ENCODE data around the gene EEFSEC.

Gene EEFSEC

DNA sequence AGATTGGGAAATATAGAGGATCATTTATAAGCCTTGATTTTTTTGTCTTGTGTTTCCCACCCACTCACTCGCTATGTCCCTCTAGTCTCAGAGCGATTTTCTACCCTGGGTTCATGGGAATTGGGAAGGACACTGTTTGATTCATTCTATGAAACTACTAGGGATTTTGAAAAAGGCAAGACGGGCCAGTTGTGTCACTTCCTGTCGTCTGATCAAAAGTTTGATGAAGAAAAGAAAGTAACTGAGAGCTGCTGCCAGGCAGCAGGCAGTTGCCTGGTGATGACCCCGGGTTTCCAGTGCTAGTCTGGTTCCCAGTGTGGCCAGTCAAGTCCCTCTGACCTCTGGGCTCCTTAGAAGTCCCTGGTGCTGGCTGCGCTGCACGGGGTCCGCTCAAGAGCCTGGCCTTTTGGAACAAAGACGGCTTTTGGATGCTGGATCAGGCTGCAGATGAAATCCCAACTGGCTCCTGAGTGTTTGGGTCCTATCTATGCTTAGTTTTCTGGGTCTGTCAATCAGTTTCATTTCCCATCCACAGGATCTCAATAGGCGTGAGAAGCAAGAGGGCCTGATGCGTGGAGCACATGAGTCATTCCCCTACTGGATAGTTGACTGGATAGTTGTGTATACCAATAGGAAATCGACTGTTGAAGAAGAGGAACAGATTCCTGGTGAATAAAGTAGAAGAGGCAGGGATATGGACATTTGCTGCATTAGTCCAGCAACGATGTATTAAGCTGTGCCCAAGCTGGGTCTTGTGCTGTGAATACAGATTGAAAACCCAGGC, 89.7 kb downstream of the EEFSEC start:
- no peak for DNase-seq (ENCODE audit: low read depth in 2 of 2)

DNA sequence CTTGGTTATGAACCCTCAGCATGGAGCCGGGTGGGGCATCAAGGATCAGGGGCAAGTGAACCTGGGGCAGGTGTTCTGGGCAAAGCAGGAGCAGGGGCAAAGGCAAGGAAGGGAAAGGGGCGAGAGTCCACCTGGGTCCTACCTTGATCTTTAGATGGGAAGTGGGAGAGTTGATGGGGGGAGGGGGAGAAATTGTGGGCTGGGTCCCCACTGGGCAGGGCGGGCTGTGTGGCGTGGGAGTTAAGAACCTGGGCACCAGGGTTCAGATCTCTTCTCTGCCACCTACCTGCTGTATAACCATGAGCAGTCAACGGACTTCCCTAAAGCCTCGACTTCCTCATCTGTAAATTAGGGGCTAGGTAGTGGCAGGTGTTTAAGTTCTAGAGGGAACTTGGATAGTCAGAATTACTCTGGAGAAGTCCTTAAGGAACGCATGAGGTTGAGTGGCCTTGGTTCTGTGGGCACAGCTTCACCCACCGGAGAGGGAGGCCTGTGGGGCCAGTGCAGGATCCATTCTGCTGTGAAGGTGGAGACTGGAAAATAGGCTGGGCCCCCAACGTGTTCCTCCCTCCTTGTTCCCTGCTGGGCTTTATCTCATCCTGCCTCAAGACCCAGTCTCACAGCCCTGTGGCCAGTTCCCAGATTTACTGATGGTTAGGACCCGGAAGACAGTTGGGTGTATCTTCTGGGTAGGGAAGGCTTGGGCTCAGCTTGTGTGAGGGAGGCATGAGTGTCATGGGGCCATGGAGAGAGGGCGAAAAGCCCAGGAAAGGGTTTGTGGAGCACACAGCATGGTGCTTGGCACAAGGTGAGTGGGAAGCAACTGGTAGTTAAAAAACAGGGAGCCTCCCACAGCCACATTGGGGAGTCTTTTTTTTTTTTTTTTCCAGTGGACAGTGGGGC, 90.6 kb downstream of the EEFSEC start:
- DNase-seq (ENCODE audit: low read depth in 2 of 2), result no peak

DNA sequence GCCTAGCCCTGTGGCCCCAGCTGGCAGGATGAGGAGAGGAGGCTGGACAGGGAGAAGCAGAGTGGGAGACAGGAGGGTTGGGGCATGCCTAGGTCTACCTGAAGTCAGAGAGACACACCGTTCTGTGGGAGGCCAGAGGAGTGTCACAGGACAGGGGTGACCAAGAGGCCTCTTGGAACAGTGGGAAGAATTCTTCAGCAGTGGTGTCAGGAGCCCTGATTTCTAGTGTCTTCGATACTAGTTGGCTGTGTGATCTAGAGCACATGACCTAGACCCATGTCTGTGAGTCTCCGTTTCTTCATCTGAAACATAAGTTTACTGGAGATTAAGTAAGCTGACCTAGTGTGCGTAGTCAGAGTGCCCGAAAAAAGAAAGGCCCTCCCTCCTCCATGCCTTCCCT, 92.2 kb downstream of the EEFSEC start:
- no peak for DNase-seq (ENCODE audit: low read depth in 2 of 2)

DNA sequence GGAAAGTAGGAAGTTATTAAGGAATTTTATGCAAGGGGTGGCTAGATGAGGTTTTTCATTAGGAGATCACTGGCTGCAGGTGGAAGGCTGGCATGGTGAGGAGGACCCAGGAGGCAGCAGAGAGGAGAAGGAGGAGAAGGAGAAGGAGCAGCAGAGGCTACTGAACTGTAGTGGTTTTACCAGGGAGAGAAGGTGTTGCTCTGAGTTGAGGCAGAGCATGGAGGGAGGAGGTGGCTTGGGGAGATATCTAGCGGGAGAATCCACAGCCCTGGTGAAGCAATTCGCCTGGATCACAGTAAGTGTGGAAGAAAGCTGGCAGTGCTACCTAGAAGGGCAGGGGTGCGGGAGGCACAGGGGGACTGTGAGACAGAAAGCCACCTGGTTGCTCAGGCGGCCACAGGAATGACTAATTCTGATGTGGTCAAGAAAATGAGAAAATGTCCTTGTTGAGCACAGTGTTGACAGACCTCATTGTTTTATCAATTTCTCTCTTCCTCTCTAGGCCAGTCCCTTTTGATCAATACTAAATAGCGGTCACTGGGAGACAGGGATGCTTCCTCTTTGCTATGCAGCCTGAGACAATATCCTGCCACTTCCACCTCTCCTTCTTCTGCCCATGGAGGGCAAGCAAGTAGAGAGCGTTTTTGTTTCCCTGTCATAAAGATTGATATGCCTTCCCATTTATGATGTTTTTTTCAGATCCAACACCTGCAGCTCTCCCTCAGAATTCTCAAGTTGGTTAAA, 94.6 kb downstream of the EEFSEC start:
- DNase-seq (ENCODE audit: low read depth in 2 of 2), result no peak

DNA sequence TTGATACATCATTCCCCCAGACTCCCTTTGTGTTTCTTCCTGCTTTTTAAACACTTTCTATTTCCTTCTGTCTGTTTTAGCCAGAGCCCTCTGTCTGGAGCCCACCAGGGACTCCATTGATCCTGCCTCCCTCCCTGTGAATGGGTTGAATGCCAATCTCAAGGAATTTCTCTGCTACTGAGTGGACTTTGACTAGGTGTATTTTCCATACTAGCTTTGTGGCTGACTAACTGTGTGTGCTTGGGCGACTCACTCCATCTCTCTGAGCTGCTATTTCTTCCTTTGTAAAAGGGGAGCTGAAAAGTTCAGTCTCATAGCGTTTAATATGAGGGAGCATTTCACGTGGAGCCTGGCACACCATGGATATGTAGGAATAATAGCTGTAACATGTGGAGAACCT, 98.8 kb downstream of the EEFSEC start:
- no peak for DNase-seq (ENCODE audit: low read depth in 2 of 2)

DNA sequence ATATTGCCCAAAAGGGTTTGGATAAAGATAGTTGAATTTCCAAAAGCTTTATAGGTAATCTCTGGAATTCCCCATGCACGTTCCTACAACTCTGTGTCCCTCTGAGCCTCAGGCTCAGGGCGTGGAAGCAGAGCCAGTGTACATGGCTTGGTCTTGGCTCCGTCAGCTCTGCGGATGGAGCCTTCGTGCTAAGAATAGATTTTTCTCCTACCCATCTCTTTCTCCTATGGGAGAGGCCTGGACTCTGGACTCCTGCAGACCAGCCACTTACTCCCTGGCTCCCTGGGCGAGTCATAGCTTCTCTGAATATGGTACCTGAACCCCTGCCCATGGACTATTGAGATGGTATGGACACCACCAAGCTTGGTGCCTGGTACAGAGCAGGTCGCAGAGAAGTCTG, 99.9 kb downstream of the EEFSEC start:
- DNase-seq (ENCODE audit: low read depth in 2 of 2), result no peak

DNA sequence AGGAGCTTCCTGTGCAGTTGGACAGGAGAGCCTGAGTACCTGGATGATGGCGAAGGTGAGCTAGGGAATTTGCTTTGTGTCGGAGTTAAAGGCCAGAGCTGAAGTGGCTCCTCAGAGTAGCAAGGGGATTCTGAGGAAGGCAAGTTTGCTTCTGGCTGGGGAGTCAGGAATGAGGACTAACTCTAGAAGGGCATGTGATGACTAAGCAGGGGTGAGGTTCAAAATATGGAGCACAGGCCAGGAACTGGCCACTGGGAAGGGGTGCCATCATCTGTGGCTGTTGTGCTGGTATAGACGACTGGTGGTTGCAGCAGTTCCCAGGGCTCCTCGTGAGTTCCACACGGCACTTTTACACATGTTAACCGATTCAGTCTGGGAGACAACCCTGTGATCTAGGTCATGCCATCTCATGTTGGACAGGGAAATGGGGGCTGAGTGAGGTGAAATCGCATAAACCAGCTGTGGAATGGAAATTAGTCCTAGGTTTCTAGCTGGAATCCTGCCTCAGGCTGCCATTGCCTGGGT, 100.8 kb downstream of the EEFSEC start:
- DNase-seq (ENCODE audit: low read depth in 2 of 2), result no peak

DNA sequence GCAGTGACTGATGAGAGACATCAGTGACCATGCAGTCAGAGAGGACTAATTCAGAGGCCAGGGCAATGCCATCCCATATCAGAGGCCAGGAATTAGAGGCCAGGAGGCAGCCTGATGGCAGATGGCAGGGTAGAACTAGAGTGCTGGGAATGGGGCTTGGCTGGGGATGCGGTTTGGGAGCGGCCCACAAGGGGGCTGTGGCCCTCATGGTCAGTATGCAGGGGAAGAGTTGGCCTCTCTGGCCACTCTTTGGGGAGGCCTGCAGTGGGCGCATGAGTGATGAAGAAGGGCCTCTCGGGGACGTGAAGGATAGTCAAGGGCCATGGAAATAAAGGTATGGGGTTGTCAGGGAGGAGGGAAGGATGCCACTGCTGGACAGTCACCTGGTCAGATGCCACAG, 101.7 kb downstream of the EEFSEC start:
- DNase-seq (ENCODE audit: low read depth in 2 of 2), result no peak

DNA sequence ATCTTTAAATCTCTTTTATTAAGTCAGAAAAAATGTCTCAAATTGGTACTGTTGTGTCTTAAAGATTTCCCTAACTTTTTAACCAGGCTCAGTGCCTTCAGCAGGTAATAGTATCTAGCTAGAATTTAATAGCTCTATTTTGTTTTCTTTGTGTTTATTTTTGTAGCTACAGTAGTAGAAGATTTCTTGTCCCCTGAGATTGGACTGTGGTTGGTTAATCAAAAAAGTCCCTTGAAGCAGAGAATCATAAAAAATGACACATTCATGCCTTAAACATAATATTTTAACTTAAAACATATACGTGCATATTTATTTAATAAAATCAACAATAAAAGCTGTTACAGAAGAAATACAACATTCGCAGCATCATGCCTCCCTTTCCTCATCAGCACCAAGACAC, 102.8 kb downstream of the EEFSEC start:
- no peak for DNase-seq (ENCODE audit: low read depth in 2 of 2)

DNA sequence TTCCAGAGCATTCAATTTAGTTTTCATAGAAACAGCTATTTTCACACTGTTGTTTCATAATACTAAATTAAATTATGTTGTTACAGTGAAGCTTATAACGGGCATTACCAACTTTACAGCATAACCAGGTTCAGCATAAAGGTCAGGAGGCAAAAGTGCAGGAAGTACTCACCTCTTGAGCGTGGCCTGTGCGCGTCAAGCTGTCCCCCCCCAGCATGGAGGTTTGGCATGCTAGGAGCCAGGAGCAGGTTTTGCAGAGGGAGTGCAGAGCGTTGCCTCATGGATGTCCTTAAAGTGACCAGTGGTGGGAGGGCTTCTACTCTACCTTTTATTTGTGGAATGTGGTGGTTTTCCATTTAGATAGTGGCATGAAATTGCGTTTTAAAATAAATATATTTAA, 104.4 kb downstream of the EEFSEC start:
- DNase-seq (ENCODE audit: low read depth in 2 of 2), result no peak

DNA sequence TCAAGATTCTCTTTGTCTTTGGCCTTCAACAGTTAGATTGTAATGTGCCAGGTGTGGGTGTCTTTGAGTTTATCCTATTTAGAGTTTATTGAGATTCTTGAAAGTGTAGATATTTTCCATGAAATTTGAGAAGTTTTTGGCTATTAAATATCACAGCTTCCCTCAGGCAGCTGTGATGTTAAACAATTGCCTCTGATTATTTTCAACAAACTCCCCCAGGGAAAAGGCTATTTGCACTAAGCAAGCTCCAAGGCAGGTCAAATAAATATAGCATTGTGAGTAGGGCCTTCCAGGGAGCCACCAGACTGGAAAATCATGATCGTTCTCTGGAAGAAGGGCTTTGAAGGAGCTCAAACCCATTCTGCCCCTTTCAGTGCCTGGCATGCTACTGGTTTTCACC, 107.0 kb downstream of the EEFSEC start:
- DNase-seq (ENCODE audit: low read depth in 2 of 2), result no peak

DNA sequence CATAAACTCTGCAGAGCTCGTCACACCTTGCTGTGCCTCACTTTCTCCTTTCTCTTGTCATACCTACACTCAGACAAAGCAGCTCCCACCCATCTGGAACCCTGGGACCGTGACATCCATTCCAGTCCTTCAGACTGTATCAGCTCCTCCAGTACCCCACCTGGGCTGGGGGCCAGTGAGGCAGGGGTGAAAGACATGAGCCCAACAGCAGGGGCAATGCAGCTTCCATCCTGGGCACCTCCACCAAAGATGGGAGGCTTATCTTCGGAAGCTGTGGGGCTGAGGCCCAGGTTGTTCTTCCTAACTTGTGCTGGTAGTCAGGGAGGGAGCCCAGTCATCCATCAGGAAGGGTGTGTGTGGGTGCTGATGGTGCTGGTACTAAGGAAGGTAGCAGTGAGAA, 109.2 kb downstream of the EEFSEC start:
- no peak for DNase-seq (ENCODE audit: low read depth in 2 of 2)

DNA sequence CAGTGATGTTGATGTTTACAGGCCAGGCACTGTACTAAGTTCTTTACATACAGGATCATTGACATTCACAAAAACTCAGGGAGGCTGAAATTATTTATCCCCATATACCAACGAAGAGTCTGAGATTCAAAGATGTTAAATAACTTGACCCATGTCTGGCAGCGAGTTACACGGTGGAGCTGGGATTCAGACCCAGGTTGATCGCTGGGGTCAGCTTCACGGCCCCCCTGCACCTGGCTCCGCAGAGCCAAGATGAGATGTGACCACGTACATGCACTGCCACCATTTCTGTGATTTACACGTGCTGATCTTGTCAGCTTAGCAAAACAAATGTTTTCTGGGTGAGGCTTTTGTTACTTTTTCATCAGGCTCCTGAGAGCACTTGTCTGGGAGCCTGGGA, 109.8 kb downstream of the EEFSEC start:
- DNase-seq (ENCODE audit: low read depth in 2 of 2), result no peak

DNA sequence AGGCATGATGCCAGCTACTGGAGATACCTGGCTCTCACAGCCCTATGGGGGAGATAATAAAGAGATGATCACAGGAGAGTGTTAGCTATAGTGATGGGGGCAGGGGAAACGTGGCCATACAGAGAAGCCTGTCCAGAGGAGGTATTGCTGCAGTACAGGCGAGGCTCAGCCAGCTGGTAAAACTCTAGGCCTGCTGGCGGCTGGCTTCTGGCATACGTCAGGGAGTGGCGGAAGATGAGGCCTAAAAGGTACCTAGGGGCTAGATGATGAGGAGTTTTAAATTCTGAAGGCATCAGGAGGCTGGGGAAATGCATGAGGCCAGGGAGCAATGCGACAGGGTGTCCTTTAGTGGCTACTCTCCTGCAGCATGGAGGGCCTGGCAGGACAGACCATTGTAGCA, 110.7 kb downstream of the EEFSEC start:
- no peak for DNase-seq (ENCODE audit: low read depth in 2 of 2)

DNA sequence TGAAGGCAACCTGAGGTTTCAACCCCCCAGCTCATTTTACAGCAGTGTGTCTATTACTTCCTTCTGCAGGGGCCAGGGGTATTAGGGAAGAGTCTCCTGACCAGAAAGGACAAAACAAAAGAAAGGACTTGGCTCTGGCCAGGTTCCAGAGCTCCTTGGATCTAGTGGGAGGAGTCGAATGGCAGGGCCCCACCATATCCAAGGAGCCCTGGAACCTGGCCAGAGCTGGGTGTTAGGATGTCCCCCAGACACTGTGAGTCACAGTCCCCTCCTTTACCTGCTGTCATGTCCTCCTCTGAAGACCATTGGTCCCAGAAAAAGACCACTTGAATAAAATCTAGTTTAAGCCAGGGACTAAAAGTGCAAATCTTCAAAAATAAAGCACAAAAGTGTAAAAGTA, 113.2 kb downstream of the EEFSEC start:
- no peak for DNase-seq (ENCODE audit: low read depth in 2 of 2)

DNA sequence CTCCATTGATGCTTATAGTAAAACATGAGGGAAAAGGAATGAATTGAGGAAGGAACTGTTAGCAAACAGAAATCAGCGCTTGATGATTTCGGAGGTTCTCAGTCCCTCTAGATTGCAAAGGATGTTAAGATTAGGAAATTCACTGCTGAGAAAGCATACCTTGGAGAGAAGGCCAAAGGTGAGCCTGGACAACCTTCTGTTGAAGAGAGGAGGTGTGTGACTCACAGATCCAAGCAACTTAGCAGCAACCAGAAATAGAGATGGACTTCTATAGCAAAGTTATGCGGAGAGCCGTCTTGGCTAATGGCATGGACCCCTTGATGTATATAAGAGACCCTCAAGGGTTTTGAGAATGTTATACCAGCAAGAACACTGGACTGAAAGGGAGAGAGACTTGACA, 114.3 kb downstream of the EEFSEC start:
- no peak for DNase-seq (ENCODE audit: low read depth in 2 of 2)

DNA sequence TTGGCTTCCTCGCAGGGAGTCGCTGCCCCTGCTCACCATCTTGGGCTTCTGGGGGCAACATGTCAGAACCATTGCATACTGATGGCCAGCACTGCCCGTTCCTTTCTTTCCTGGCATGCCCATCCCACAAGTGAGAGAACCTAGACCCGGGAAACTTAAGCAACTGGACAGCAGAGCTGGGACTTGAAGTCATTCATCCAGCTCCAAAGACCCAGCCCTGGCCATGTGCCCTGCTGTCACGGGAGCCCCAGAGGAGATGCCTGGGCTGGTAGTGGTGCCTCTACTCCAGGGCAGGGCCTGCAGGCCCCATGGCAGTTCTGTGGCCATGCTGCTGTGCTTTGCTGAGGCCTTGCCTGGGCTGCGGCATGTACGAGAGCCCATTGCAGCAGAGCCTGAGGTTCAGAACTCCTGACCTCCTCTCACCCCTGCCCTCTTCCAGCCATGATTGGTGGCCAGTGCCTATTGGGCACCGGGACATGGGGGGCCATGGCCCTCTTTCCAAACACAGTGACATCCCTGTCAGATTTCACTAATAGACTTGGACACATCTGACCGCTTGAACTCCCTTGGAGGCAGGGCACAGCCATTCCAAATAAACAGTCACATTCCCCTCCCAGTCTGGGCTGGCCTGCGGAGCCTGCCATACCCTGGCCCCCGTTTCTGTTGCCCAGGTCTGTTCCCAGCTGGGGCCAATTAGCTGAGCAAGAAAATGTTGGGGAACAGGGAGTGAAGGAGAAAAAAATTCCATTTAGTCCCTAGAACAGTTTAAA, 115.9 kb downstream of the EEFSEC start:
- no peak for DNase-seq (ENCODE audit: low read depth in 2 of 2)

DNA sequence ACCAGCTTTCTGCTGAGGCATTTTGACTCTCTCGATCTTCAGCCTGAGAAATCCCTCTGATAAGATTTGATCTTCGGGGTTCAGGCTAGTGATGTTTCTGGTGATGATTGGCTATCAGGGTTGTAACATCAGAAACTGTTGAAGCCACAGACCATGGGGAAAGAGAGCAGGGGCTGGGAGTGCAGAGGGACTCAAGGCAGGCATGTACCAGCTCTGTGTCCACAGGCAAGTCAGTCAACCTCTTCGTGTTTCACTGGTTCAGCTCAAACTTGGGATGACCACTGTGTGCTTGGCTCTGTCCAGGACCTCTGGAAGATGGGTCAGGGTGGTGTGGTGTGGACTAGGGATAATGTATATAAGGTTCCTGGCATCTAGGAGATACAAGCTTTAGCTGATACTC, 116.5 kb downstream of the EEFSEC start:
- no peak for DNase-seq (ENCODE audit: low read depth in 2 of 2)

DNA sequence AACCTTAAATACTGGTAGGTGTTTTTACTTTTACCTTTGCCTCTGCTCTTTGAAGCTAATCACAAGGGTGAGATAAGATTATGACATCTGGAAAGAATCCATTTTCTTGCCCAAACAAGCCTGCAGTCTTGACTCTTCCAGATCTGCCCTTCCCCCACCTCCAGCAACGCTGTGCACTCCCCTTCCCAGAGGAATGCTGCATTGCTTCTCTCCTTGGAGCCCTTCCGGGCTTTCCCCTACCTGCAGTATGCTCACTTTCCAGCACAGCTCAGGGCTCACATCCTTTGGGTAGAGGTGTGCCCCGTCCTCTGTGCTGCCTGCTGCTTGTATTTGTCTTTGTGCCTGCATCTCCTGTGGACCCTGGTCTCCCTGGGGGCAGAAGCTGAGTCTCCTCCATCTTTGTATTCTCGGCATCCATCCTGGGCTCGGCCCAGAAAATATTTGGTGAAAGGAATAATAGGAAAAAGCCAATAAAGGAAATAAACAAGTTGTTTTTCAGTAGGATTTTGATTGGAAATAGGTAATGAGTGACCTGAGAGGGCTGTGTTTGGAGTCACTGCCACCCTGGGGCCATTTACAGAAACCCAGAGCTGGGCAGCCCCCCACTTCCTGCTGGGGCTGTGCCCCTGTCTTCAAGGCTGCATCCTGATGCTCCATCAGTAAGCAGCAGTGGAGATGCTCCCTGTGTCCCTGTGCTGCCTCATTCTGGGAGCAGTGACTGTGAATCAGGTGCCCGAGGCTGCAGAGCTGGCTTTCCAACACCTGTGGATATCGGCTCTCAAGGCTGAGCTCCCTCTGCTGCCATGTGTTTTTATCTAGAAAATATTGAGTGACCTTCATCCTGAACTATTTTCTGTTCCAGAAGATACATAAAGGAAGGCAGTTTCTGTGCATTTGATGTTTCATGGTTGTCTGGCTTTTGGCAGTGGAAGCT, 117.5 kb downstream of the EEFSEC start:
- DNase-seq (ENCODE audit: low read depth in 2 of 2), result no peak
